Naive thymus-derived CD8-positive, alpha-beta T cell (primary cell): Measurements from ENCODE around the gene MAP4K4. TPM values are rescaled to one million over a fixed set of nuclear protein-coding genes. Genes with fewer than 3 reads are reported as not detected.

Source experiments
- ATAC-seq, 2 donors: fragments of 150-1000 bp; cut with Tn5 transposase in 1 of 2; sonication (Bioruptor Pico), chemical (Tn5 transposase) in 1 of 2; 1 replicate in 1 of 2; 2 replicates in 1 of 2; pipeline ENCODE4 v1.10.0; 2021; ENCODE audit warnings: mild to moderate bottlenecking in 2 of 2, moderate library complexity in 2 of 2
- POLR2A ChIA-PET: fragments of 350-600 bp; sonication (Branson Sonifier 250); formaldehyde crosslinking; loops from one replicate; lab custom pipeline; 2021; ENCODE audit warnings: antibody characterized with exemption; lab: Charles Lee
- DNase-seq, 10 donors: peaks; one replicate each; pipeline versions ENCODE4 v3.0.0 to v3.0.0-alpha.2; 2020 to 2022
- H3K27ac Mint-ChIP-seq, 10 donors: one replicate each; pipeline ENCODE4 v1.8.0; 2020 to 2022; ENCODE audit warnings: mild to moderate bottlenecking in 10 of 10, mixed read lengths in 10 of 10, moderate library complexity in 4 of 10, inconsistent platforms in 1 of 10
- H3K27me3 Mint-ChIP-seq, 5 donors: one replicate each; pipeline ENCODE4 v1.8.0; 2021 to 2022; ENCODE audit warnings: mixed read lengths in 5 of 5
- H3K36me3 Mint-ChIP-seq, 3 donors: one replicate each; pipeline ENCODE4 v1.8.0; 2020 to 2022; ENCODE audit warnings: mixed read lengths in 3 of 3, mild to moderate bottlenecking in 2 of 3, inconsistent platforms in 1 of 3
- H3K4me1 Mint-ChIP-seq, 4 donors: one replicate each; pipeline ENCODE4 v1.8.0; 2021 to 2022; ENCODE audit warnings: mixed read lengths in 4 of 4
- H3K4me3 Mint-ChIP-seq, 10 donors: one replicate each; pipeline ENCODE4 v1.8.0; 2020 to 2022; ENCODE audit warnings: mild to moderate bottlenecking in 10 of 10, mixed read lengths in 10 of 10, moderate library complexity in 6 of 10, inconsistent platforms in 1 of 10
- H3K9me3 Mint-ChIP-seq, 9 donors: one replicate each; pipeline ENCODE4 v1.8.0; 2020 to 2022; ENCODE audit warnings: mixed read lengths in 9 of 9, mild to moderate bottlenecking in 3 of 9, inconsistent platforms in 1 of 9, moderate library complexity in 1 of 9
- polyA plus RNA-seq, 3 donors: library from polyadenylated mRNA; unstranded; fragments of 300-500 nt; fragmentation: Illumina TruSeq; gene quantifications; one replicate each; pipeline ENCODE4 v1.2.3, GENCODE V29; 2021
- total RNA-seq, 8 experiments: library from RNA in 2 of 8; stranded (reverse) in 2 of 8; gene quantifications; one replicate each; pipeline ENCODE4 v1.2.3 and lab custom pipeline; 2021 to 2026

Gene MAP4K4
- total and polyA plus RNA-seq, 5 experiments from 2014 or later: 9.5 to 122 (median 26.6) TPM

DNA sequence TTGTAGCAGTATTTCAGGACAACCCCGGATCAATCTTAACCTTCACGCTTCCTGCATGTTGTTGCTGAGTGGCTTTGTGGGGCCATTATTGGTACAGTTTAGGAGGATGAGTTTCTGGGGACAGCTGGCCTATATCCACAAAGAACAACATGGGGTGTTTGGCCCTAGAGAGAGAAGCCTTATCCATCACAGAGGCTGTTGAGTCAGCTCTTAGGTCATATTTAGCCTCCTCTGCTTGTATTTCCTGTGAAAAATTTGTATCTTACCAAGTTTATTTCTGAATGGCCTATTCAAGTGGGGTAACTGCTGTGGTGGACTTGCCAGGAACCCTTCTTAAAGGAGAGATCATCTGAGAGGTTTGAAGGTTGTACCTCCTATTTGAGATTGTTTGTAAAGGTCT is 77.6 kb downstream of the MAP4K4 start:
- Mint-ChIP-seq H3K27ac (peak overlapping the region in 7 of 10 donors; percentile 0 to 55 (median 17)), H3K27me3 (no peaks in the 10 kb centered on the region), H3K9me3 (no peaks in the 10 kb centered on the region), H3K4me3 (peak overlapping the region in 5 of 10 donors; percentile 27 to 83 (median 45)), H3K4me1 (peaks cover 52 to 90% (median 90%) of the 10 kb centered on the region in 4 donors), H3K36me3 (no peaks in the 10 kb centered on the region)
- DNase-seq (no peak), ATAC-seq (peak in 1 of 2 donors; percentile 29)
- POLR2A ChIA-PET: interaction anchor here (0.6 to 0.7 kb wide), 2 partner anchors 11 to 24 kb away, joined by 3 to 6 read pairs; no protein-coding TSS in a partner anchor

- H3K4me1 Mint-ChIP-seq: peaks cover 52 to 94% (median 92%) of the 10 kb centered on the region in 4 donors
- no peaks in the 10 kb centered on the region for H3K9me3 Mint-ChIP-seq
- H3K27ac Mint-ChIP-seq: peak overlapping the region in 3 of 10 donors; percentile 9 to 41 (median 17)
- POLR2A ChIA-PET: interaction anchor here (0.7 kb wide), 1 partner anchor 24 kb away, joined by 6 read pairs; no protein-coding TSS in a partner anchor
- H3K4me3 Mint-ChIP-seq: peak overlapping the region in 4 of 10 donors; percentile 4 to 45 (median 24)
- no peaks in the 10 kb centered on the region for H3K36me3 Mint-ChIP-seq
- ATAC-seq (no peak), DNase-seq (no peak)
- no peaks in the 10 kb centered on the region for H3K27me3 Mint-ChIP-seq
These were observed 78.1 kb downstream of the MAP4K4 start for GRCh38 chr2:101775636-101776035.

DNA sequence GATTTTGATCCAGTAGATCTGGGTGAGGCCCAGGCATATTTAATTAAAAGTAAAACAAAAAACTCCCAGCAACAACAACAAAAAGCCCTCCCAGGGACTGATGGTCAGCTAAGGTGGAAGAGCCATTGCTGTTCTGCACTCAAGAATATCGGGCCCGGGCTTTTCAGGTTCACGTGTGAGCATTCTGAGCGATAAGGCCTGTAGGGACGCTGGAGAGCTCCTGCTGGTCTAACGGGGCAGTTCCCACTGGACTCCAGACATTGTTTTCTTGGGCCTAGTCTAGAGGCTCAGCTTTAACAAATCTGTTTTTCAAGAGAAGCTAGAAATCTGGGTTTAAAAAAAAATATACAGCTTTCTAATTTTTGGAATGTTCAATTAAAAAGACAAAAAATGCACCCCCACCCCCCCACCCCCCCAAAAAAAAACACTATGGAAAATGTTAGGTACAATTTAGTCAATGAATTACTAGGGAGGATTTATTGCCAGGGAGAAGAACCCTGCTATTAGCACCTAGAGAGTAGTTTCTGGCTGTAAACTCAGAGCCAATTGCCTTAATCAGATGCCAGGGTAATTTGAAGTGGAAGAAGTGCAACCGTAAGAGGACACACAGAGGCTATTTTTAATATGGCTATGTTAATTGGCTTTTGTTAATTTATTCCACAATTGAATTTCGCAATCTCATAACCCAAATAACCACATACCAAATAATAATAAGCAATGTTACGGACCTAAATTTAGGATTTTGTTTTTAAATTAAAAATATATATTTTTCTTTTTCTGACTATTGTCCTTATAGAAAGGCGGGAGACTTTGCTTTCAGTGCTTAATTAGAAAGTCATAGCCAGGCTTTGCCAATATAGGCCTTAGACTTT is 78.9 kb downstream of the MAP4K4 start:
- Mint-ChIP-seq H3K27me3 (no peaks in the 10 kb centered on the region), H3K27ac (no peak overlapping the region)
- ATAC-seq: no peak

DNA sequence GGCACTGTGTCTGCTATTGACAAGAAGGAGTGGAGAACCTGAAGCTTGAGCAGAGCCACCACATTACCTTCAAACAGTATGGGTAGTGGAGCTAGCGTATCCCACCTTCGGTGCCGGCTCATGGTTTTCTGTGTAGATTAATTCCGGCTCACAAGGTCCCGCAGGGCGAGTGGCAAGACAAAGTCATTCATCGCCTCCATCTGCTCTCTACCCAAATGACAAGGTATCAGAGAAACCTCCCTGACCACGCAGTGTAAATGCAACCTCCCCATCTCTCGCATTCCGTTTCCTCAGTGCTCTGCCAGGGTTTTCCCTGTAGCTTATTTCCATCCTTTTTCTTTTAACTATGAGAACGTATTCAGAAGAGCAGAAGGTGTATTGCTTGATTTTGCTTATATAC is 79.8 kb downstream of the MAP4K4 start:
- Mint-ChIP-seq H3K4me1 (peaks cover 46 to 92% (median 92%) of the 10 kb centered on the region in 4 donors), H3K9me3 (no peaks in the 10 kb centered on the region), H3K27me3 (no peaks in the 10 kb centered on the region), H3K36me3 (no peaks in the 10 kb centered on the region), H3K27ac (peak overlapping the region in 3 of 10 donors; percentile 50 to 69 (median 60)), H3K4me3 (peak overlapping the region in 4 of 10 donors; percentile 5 to 22 (median 12))
- DNase-seq (no peak), ATAC-seq (no peak)
- POLR2A ChIA-PET: interaction anchor here (0.9 kb wide), 1 partner anchor 42 kb away, joined by 3 read pairs; no protein-coding TSS in a partner anchor

More for the DNA sequence above, 78.9 kb downstream of the MAP4K4 start:
- POLR2A ChIA-PET: interaction anchor here (0.6 kb wide), 1 partner anchor 39 kb away, joined by 3 read pairs; no protein-coding TSS in a partner anchor
- no peak overlapping the region for H3K4me3 Mint-ChIP-seq
- DNase-seq: no peak
- H3K36me3 Mint-ChIP-seq: no peaks in the 10 kb centered on the region
- H3K4me1 Mint-ChIP-seq: peaks cover 51 to 92% (median 92%) of the 10 kb centered on the region in 4 donors
- H3K9me3 Mint-ChIP-seq: no peaks in the 10 kb centered on the region

- H3K9me3 Mint-ChIP-seq: no peaks in the 10 kb centered on the region
- peak overlapping the region in 3 of 10 donors; percentile 46 to 60 (median 49) for H3K27ac Mint-ChIP-seq
- no peaks in the 10 kb centered on the region for H3K27me3 Mint-ChIP-seq
- POLR2A ChIA-PET: no interaction called here
- peak overlapping the region in 3 of 10 donors; percentile 20 to 34 (median 30) for H3K4me3 Mint-ChIP-seq
- H3K36me3 Mint-ChIP-seq: no peaks in the 10 kb centered on the region
- H3K4me1 Mint-ChIP-seq: peaks cover 47 to 92% (median 90%) of the 10 kb centered on the region in 4 donors
- no peak for DNase-seq
- no peak for ATAC-seq
These were observed 80.6 kb downstream of the MAP4K4 start for GRCh38 chr2:101778102-101778501.

GRCh38 chr2:101779190-101779589 is 81.7 kb downstream of the MAP4K4 start:
- Mint-ChIP-seq H3K4me3 (peak overlapping the region in 5 of 10 donors; percentile 5 to 46 (median 28)), H3K27ac (peak overlapping the region in 3 of 10 donors; percentile 16 to 78 (median 51)), H3K27me3 (no peaks in the 10 kb centered on the region), H3K36me3 (peaks cover 0 to 3% (median 0%) of the 10 kb centered on the region in 3 donors), H3K9me3 (no peaks in the 10 kb centered on the region), H3K4me1 (peaks cover 48 to 90% (median 90%) of the 10 kb centered on the region in 4 donors)
- ATAC-seq: no peak
- no peak for DNase-seq
- POLR2A ChIA-PET: interaction anchor here (0.7 to 1.0 kb wide), 2 partner anchors 8 to 152 kb away, joined by 3 to 4 read pairs; no protein-coding TSS in a partner anchor

DNA sequence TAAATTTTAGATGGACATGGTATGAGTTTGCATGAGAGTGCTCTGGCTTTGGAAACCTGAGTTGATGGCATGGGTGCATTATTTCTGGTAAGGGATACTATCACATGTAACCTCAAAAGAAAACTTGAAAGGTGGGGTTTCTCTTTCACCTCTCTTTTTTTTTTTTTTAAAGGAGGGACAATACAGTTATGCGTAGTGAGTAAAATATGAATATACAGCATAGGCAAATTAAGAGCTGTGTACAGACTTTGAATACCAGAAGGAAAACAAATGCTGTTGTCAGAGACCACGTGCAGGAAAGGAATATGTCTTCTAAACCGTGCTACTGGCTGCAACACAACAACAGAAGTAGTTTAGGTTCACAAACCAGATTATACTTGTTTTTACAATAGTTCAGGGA is 82.1 kb downstream of the MAP4K4 start:
- no peaks in the 10 kb centered on the region for H3K27me3 Mint-ChIP-seq
- peaks cover 0 to 3% (median 0%) of the 10 kb centered on the region in 3 donors for H3K36me3 Mint-ChIP-seq
- peak overlapping the region in 5 of 10 donors; percentile 14 to 68 (median 18) for H3K27ac Mint-ChIP-seq
- H3K9me3 Mint-ChIP-seq: no peaks in the 10 kb centered on the region
- peak overlapping the region in 4 of 10 donors; percentile 5 to 36 (median 26) for H3K4me3 Mint-ChIP-seq
- ATAC-seq: no peak
- no peak for DNase-seq
- peaks cover 47 to 89% (median 88%) of the 10 kb centered on the region in 4 donors for H3K4me1 Mint-ChIP-seq
- POLR2A ChIA-PET: interaction anchor here (0.7 to 1.0 kb wide), 2 partner anchors 9 to 152 kb away, joined by 3 to 4 read pairs; no protein-coding TSS in a partner anchor

GRCh38 chr2:101781326-101781725 is 83.8 kb downstream of the MAP4K4 start:
- Mint-ChIP-seq H3K4me1 (peaks cover 46 to 92% (median 86%) of the 10 kb centered on the region in 4 donors), H3K27me3 (no peaks in the 10 kb centered on the region), H3K9me3 (no peaks in the 10 kb centered on the region), H3K4me3 (peak overlapping the region in 8 of 10 donors; percentile 1 to 67 (median 46)), H3K27ac (peak overlapping the region in 6 of 10 donors; percentile 7 to 73 (median 60)), H3K36me3 (peaks cover 0 to 3% (median 0%) of the 10 kb centered on the region in 3 donors)
- POLR2A ChIA-PET: no interaction called here
- ATAC-seq (no peak), DNase-seq (no peak)

GRCh38 chr2:101781791-101782426 is 84.4 kb downstream of the MAP4K4 start:
- Mint-ChIP-seq H3K9me3 (no peaks in the 10 kb centered on the region), H3K27ac (peak overlapping the region in 6 of 10 donors; percentile 7 to 73 (median 40)), H3K4me3 (peak overlapping the region in 7 of 10 donors; percentile 5 to 67 (median 49)), H3K4me1 (peaks cover 52 to 96% (median 90%) of the 10 kb centered on the region in 4 donors), H3K27me3 (no peaks in the 10 kb centered on the region), H3K36me3 (peaks cover 0 to 3% (median 0%) of the 10 kb centered on the region in 3 donors)
- ATAC-seq (no peak), DNase-seq (no peak)
- POLR2A ChIA-PET: interaction anchor here (0.7 kb wide), 1 partner anchor 74 kb away, joined by 4 read pairs; no protein-coding TSS in a partner anchor

DNA sequence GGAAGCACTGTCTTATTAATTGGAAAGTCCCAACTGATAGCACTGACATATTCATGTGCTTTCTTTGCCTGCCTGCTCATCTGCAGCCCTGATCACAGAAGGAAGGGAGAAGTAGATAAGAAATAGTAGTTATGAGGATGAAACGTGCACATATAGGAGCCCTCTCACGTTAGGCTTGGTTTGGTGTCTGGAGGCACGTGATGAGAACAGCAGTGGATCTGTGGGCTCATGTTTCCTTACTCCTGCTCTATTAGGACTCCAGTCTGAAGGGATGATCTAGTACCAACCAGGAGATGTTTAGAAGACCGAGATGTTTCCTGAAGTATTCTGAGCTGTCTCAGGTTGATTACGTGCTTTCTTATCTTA is 84.9 kb downstream of the MAP4K4 start:
- peak overlapping the region in 5 of 10 donors; percentile 7 to 56 (median 21) for H3K27ac Mint-ChIP-seq
- peak overlapping the region in 3 of 10 donors; percentile 4 to 59 (median 21) for H3K4me3 Mint-ChIP-seq
- POLR2A ChIA-PET: interaction anchor here (0.7 kb wide), 1 partner anchor 75 kb away, joined by 4 read pairs; no protein-coding TSS in a partner anchor
- ATAC-seq: no peak
- H3K4me1 Mint-ChIP-seq: peaks cover 56 to 96% (median 90%) of the 10 kb centered on the region in 4 donors
- no peaks in the 10 kb centered on the region for H3K9me3 Mint-ChIP-seq
- no peak for DNase-seq
- H3K27me3 Mint-ChIP-seq: no peaks in the 10 kb centered on the region
- H3K36me3 Mint-ChIP-seq: peaks cover 0 to 3% (median 0%) of the 10 kb centered on the region in 3 donors

GRCh38 chr2:101787097-101787496 is 89.6 kb downstream of the MAP4K4 start:
- no peak for DNase-seq
- Mint-ChIP-seq H3K36me3 (peaks cover 7 to 23% (median 10%) of the 10 kb centered on the region in 3 donors), H3K4me3 (no peak overlapping the region), H3K4me1 (peaks cover 47 to 89% (median 78%) of the 10 kb centered on the region in 4 donors), H3K27me3 (no peaks in the 10 kb centered on the region), H3K27ac (peak overlapping the region in 4 of 10 donors; percentile 4 to 54 (median 33)), H3K9me3 (no peaks in the 10 kb centered on the region)
- no peak for ATAC-seq
- POLR2A ChIA-PET: interaction anchor here (0.5 kb wide), 1 partner anchor 123 kb away, joined by 3 read pairs; no protein-coding TSS in a partner anchor

GRCh38 chr2:101788565-101788964 is 91.1 kb downstream of the MAP4K4 start:
- H3K4me3 Mint-ChIP-seq: peak overlapping the region in 1 of 10 donors; percentile 1
- POLR2A ChIA-PET: no interaction called here

More at GRCh38 chr2:101788565-101788964, 91.1 kb downstream of the MAP4K4 start:
- DNase-seq (no peak), ATAC-seq (no peak)
- Mint-ChIP-seq H3K27ac (peak overlapping the region in 9 of 10 donors; percentile 3 to 77 (median 54)), H3K36me3 (peaks cover 7 to 33% (median 10%) of the 10 kb centered on the region in 3 donors), H3K4me1 (peaks cover 44 to 90% (median 76%) of the 10 kb centered on the region in 4 donors), H3K27me3 (no peaks in the 10 kb centered on the region), H3K9me3 (no peaks in the 10 kb centered on the region)
